Neural progenitor cell (in vitro differentiated cells): ENCODE results near the gene POMGNT2.

Source experiments
- CTCF ChIP-seq: fragments of 200-600 bp; sonication (generic); IDR thresholded peaks from 2 replicates; pipeline ENCODE4 v1.5.1; 2017; ENCODE audit warnings: antibody characterized with exemption, mild to moderate bottlenecking
- EZH2 ChIP-seq: fragments of 200-600 bp; sonication (generic); IDR thresholded peaks from 2 replicates; pipeline ENCODE4 v1.6.1; 2017; ENCODE audit warnings: antibody characterized with exemption, mild to moderate bottlenecking, moderate library complexity
- EZH2phosphoT487 ChIP-seq: fragments of 200-600 bp; sonication (generic); IDR thresholded peaks from 2 replicates; pipeline ENCODE4 v1.6.1; 2017; ENCODE audit warnings: antibody characterized with exemption

- TF ChIP-seq CTCF = no peak
- no peak for TF ChIP-seq EZH2
- TF ChIP-seq EZH2phosphoT487 = no peak
Observed at GRCh38 chr3:43104660-43105595, 951 bp downstream of the POMGNT2 start.
